Measurements from ENCODE around the gene TAF7L.

TAF7L gene

GRCh38 chrX:101252634-101253033 lies 38.5 kb downstream of the TAF7L start:
- DNase-seq (ENCODE audit: insufficient read length, low spot score) (no peak), FAIRE-seq (no peak)
- TF ChIP-seq POLR2A (IDR thresholded peaks at IDR 0.05; ENCODE audit: low read depth, low read length): no peak

GRCh38 chrX:101241531-101241930 lies 49.6 kb downstream of the TAF7L start:
- no peak for TF ChIP-seq POLR2A (IDR thresholded peaks at IDR 0.05; ENCODE audit: low read depth, low read length)
- FAIRE-seq: no peak
- no peak for DNase-seq (ENCODE audit: insufficient read length, low spot score)

GRCh38 chrX:101237041-101237440 lies 54.1 kb downstream of the TAF7L start:
- no peak for FAIRE-seq
- no peak for TF ChIP-seq POLR2A (IDR thresholded peaks at IDR 0.05; ENCODE audit: low read depth, low read length)
- DNase-seq (ENCODE audit: insufficient read length, low spot score): no peak

DNA sequence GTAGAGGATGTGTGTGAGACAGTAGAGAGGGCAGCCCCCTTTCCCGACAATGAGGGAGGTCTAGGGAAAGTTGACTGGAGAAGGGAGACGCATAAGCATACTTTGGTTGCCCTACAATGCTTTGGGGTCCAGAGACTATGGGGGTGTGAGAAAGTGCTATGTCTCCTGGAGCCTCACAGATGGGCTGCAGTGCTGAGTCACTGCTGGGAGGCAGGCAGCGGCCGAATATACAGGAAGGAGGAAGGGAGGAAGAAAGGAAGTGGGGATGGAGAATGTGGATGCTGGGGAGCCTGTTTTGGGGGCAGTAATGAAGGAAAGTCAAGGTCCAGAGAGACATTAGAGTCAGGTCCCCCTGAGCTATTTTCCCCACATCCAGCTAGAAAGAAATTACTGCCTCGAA lies 58.8 kb downstream of the TAF7L start:
- no peak for DNase-seq (ENCODE audit: insufficient read length, low spot score)
- no peak for TF ChIP-seq POLR2A (IDR thresholded peaks at IDR 0.05; ENCODE audit: low read depth, low read length)

DNA sequence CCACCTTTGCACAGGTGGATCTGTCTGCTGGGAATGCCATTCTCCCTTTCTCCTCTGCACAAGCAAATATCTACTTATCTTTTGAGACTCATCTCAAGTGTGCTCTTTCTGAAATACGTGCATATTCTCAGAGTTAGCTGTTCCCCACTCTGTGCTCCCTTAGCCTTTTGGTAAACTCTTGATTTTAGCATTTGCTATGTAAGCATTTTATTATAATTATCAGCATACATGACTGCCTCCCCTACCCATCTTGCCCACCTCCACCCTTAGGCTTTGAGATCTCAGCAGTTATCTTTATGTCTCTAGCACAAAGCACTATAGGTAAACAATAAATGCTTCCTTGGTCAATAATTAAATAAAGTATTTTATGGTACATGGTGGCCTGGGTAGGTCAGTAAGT lies 60.1 kb downstream of the TAF7L start:
- no peak for TF ChIP-seq POLR2A (IDR thresholded peaks at IDR 0.05; ENCODE audit: low read depth, low read length)
- DNase-seq (ENCODE audit: insufficient read length, low spot score) (no peak), FAIRE-seq (no peak)

More for the DNA sequence above, 58.8 kb downstream of the TAF7L start:
- FAIRE-seq: no peak

DNA sequence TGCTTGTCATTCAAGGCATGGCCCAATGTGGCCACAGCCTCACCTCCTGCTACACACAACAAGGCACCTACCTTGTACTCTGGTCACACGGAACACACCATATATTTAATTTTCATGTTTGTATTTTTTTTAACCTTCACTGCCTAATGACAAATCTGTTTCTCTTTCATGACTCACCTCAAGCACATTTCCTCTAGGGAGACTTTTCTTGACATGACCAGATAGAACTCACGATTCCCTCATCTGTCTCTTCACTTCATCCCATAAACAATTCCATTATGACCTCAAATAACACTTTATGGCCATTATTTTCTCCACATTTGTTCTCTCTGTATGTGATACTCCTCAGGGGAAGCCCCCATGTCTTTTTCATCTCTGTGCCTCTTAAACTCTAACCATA lies 60.5 kb downstream of the TAF7L start:
- FAIRE-seq: no peak
- no peak for DNase-seq (ENCODE audit: insufficient read length, low spot score)
- no peak for TF ChIP-seq POLR2A (IDR thresholded peaks at IDR 0.05; ENCODE audit: low read depth, low read length)

DNA sequence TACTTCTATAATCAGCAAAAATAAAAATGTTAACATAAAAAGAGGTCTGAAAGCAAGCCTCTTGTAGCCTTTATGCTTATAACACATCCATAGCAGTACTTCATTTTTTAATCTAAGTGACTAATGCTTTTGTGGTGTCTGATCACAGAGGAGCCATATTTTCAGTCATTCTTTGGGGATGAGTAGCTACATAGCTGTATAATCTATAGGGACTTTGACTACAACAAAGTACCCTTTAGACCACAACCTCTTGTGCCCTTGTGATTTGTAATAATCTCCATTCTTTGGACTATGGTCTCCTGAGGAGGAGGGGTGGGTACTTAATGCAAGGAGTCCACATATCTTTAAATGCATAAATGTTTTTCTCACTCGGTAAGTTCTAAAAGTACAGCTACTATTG lies 62.0 kb downstream of the TAF7L start:
- FAIRE-seq (peak; percentile 11), DNase-seq (ENCODE audit: insufficient read length, low spot score) (peak; percentile 33)
- no peak for TF ChIP-seq POLR2A (IDR thresholded peaks at IDR 0.05; ENCODE audit: low read depth, low read length)

GRCh38 chrX:101223226-101223625 lies 67.9 kb downstream of the TAF7L start:
- no peak for DNase-seq (ENCODE audit: insufficient read length, low spot score)
- TF ChIP-seq POLR2A (IDR thresholded peaks at IDR 0.05; ENCODE audit: low read depth, low read length): no peak
- FAIRE-seq: no peak

GRCh38 chrX:101220662-101221260 lies 70.4 kb downstream of the TAF7L start:
- no peak for TF ChIP-seq POLR2A (IDR thresholded peaks at IDR 0.05; ENCODE audit: low read depth, low read length)
- DNase-seq (ENCODE audit: insufficient read length, low spot score) (no peak), FAIRE-seq (no peak)

- TF ChIP-seq POLR2A (IDR thresholded peaks at IDR 0.05; ENCODE audit: low read depth, low read length): no peak
- FAIRE-seq: no peak
- DNase-seq (ENCODE audit: insufficient read length, low spot score): no peak
Observed at GRCh38 chrX:101219864-101220346, 71.2 kb downstream of the TAF7L start.

- no peak for TF ChIP-seq POLR2A (IDR thresholded peaks at IDR 0.05; ENCODE audit: low read depth, low read length)
- DNase-seq (ENCODE audit: insufficient read length, low spot score): peak; percentile 10
- no peak for FAIRE-seq
Observed at GRCh38 chrX:101219116-101219863, 71.8 kb downstream of the TAF7L start, which contains the start of gene DRP2. Gene DRP2, plus strand, starts transcription at chrX:101219786. Its CDS starts 11,862 bp downstream, at chrX:101231648.
